HG03045 (cell line): Measurements from ENCODE around the gene SPG7.
"Not testable (repeated sequence)": the region's sequence is repeated elsewhere in the genome, so short reads cannot be mapped to it uniquely, and the experiment has no call there.

Source experiments
- ATAC-seq: cut with Tn5 transposase; IDR thresholded peaks from one replicate; pipeline ENCODE4 v1.9.1; 2021; ENCODE audit warnings: mild to moderate bottlenecking, moderate library complexity; ENCODE audit not compliant: unreplicated experiment

Gene SPG7

DNA sequence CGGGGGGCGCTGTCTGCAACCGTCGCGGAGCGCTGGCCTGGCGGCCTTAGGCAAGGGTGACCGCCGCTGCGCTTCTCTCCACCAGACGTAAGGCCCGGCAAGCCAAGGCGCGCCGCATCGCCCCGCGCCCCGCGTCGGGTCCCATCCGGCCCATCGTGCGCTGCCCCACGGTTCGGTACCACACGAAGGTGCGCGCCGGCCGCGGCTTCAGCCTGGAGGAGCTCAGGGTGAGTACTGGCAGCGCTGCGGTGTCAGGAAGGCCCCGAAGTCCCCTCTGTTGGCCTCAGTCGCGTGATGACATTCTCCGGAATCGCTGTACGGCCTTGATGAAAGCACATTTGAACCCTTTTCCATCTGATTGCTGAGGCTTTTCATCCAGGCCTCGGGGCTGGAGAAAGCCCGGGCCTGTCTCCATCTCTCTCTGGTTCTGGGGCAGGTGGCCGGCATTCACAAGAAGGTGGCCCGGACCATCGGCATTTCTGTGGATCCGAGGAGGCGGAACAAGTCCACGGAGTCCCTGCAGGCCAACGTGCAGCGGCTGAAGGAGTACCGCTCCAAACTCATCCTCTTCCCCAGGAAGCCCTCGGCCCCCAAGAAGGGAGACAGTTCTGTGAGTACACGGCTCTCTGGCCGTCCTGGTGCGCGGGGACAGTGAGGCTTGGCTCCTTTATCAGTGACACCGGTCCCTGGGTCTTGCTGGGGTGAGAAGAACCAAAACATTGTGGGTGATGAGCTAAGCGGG is 53.1 kb downstream of the SPG7 start:
- ATAC-seq: peak; percentile 8

DNA sequence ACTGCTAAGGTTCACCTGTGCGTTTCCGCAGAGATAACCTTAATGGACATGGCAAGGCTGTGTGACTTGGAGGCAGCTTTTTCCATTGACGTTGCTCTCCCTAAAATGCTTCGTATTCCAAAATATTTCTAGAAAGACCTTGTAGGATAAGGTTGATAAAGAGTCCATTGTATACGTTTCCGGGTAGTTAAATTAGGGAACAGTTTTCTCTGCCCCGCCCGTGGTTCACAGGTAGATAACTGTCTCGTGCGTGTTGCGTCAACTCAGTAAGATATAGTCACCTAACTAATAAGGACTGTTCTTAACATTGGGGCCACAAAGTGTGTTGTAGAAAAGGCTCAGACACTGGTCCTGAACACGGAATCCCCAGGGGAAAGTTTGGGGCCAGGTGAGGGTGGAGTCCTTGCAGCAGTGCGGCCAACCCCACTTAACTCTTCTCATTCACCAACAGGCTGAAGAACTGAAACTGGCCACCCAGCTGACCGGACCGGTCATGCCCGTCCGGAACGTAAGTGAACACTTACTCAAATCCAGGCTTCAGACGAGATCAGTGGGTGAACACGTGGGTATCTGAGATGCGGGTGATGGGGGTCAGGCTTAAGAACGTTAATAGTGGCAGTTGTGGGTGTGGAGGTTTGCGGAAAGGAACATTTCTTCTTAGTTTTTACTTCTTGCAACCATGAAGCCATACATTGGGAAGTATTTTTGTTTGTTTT is 53.8 kb downstream of the SPG7 start:
- ATAC-seq: no peak

DNA sequence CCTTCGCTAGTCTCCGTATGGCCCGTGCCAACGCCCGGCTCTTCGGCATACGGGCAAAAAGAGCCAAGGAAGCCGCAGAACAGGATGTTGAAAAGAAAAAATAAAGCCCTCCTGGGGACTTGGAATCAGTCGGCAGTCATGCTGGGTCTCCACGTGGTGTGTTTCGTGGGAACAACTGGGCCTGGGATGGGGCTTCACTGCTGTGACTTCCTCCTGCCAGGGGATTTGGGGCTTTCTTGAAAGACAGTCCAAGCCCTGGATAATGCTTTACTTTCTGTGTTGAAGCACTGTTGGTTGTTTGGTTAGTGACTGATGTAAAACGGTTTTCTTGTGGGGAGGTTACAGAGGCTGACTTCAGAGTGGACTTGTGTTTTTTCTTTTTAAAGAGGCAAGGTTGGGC is 54.7 kb downstream of the SPG7 start:
- ATAC-seq: no peak

DNA sequence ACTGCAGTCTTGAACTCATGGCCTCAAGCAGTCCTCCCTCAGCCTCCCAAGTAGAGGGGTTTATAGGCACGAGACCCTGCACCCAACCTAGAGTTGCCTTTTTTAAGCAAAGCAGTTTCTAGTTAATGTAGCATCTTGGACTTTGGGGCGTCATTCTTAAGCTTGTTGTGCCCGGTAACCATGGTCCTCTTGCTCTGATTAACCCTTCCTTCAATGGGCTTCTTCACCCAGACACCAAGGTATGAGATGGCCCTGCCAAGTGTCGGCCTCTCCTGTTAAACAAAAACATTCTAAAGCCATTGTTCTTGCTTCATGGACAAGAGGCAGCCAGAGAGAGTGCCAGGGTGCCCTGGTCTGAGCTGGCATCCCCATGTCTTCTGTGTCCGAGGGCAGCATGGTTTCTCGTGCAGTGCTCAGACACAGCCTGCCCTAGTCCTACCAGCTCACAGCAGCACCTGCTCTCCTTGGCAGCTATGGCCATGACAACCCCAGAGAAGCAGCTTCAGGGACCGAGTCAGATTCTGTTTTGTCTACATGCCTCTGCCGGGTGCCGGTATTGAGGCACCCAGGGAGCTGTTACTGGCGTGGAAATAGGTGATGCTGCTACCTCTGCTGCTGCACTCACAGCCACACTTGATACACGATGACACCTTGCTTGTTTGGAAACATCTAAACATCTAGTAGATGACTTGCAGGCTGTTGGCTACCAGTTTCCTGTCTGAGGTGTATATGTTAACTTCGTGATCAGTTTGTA is 55.6 kb downstream of the SPG7 start:
- no peak for ATAC-seq

DNA sequence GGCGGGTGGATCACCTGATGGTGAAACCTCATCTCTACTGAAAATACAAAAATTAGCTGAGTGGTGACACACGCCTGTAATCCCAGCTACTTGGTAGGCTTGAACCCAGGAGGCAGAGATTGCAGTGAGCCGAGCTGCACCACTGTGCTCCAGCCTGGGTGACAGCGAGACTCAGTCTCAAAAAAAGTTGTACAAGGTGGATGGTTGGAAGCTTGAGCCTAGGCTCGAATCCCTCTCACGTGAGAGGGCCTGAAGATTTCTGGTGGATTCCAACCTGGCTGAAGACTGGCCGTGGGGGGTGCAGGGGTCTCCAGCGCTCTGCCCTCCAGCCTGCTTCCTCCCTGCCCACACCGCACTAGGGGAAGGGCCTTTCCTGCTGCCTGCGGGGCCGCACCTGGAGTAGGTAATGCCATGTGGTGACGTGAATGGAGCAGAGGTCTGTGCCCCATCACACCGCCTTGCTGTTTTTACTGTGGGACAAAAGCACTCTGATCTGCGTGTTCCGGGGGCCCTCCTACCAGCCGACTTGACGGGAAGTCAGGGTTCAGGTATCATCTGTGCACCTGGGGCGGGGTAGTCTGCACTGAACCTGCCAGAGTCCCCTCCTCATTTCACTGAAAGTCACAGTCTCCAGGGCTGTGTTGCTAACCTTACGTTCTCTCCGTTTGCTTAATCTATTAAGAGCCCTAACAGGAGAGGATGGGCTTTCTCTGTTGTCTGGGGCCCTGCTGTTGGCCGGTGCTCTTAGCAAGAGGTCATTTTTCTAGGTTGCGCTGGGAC is 56.5 kb downstream of the SPG7 start:
- no peak for ATAC-seq

DNA sequence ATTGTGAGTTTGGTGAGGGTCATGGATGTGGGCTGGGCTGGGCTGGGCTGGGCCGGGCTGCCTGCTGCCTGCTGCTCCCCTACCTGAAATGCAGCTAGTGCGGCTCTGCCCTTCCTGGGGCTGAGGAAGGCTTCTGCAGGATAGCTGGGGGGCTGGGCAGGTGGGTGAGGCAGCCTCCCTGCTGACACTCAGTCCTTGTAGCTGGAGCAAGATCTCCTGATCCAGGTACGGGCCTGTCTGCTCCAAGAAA is 57.0 kb downstream of the SPG7 start:
- ATAC-seq: no peak

DNA sequence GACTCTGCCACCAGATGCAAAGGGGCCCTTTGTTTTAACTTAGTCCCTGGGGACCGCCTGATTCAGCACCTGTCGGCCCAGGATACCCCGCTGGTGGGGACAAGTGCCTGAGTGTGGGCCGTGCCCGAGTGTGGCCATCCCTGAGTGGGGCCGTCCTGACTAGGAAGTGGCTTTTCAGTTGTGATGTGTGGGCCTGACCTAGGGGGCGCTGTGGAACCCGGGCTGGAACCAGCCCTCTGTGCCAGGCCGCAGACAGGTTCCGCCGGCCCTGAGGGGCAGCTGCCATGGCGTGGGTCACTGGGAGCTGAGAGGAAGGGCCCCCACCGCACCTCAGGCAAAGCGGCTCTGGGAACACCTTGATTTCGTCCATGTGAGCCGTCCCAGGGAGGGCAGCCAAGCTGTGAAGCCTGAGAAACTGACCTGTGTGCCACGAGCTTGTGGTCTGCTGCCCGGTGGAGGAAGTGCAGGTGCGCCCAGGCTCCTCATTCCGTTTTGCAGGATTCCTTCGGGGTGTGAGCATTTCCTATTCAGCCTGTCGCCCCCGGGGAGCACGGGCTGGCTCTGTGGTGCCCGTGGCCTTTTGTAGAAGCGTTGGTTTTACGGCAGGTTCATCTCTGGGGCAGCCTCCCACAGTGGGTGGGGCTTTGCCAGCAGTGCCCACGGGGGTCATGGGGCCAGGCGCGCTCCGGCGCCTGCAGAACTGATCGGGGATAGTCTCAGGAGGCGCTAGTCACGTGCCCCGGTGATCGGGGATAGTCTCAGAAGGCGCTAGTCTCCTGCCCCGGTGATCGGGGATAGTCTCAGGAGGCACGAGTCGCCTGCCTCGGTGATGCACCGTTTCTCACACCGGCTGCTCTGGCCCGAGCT is 57.5 kb downstream of the SPG7 start:
- ATAC-seq: no peak

DNA sequence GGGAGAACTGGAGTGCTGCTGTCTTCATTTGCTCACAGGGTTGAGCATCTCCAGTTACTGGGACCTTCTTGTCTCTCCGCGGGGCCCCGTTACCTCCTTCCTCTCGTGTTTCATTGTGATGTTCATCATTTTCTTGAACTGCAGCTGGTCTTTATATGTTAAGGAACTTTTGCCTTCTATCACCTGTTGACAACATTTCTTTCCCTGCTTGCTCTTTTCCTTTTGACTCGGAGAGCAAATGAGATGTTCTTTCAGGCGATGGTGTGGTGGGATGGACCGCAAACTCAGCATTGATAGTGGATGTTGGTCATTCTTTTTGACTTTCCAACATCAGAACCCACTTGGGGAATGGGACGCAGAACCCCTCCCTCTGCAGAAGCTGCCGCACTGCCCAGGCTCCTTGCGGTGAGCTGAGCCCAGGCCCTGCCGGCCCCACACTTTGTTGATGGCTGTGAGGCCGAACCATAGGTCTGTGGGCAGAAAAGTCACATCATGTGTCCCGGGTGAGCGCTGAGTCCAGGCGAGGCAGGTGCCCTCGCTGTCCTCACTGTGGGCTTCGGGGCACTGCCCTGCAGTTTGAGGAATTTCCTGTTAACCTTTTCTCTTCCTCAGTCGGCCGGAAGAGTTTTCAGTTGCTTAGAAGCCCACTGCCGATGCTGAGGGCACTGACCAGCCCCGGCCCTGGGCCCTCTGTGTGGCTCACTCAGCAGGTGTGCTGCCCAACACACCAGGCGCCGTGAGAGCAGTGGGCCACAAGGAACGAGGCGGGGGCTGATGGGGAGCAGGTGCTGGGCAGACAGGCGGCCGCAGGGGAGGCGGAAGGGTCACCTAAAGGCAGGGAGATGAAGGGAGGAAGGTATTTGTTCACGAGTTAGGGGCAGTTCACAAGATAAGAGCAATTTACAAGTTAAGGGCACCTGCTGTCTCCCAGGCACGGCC is 59.7 kb downstream of the SPG7 start:
- ATAC-seq: no peak

DNA sequence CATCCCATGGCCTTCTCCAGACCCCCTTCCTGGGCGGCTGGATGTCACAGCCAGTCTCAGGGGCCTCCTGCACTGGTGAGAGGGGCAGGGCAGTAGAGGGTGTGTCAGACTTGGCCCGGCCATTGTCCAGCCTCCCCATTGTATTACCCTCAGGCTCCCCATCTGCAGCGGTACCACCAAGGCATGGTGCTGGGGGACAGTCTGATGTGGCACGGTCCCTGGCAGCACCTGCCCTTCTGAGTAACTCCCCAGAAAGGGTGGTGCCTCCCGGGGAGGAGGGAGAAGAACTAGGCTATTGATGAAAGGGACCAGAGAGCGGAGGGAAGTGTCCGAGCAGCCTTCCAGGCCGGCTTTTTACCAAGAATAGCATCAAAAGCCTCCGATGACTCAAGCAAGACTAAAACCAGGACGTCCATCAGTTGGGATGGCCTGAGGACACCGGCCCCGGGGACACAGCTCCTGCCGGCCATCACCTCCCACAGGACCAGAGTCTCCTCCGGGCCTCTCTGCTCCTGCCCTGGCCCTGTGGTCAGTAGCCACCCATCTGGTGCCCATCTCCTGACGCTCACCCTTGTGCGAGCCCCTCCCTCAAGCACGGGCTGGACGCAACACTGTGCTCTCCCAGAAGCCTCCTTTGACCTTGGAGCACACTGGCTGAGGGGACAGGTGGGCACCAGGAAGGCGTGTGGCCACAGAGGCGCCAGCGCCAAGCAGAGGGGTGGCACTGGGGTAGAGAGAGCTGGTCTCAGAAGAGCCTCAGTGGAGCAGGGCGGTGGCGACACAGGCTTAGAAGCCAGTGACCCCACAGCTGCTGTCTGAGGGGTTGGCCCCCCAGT is 61.5 kb downstream of the SPG7 start:
- ATAC-seq: no peak

DNA sequence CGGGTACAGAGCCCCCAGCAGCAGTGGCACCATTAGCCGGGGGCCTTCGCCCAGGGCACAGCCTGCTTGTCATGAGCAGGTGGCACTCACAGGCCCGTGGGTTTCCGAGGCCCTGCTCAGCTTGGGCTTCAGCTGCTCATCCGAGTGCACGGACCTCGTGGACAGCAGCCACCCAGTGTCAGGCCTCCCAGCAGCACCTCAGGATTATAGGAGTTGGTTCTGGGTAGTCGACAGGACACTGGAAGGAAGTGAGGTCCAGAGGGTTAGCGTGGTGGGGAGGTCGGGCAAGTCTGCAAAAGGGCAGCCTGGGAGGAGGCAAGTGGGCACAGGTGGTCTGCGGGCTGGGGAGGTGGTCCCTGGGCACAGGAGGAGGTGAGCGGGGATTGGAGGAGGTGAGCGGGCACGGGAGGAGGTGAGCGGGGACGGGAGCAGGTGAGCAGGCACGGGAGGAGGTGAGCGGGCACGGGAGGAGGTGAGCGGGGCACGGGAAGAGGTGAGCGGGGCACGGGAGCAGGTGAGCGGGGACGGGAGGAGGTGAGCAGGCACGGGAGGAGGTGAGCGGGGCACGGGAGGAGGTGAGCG is 62.2 kb downstream of the SPG7 start:
- no peak for ATAC-seq

DNA sequence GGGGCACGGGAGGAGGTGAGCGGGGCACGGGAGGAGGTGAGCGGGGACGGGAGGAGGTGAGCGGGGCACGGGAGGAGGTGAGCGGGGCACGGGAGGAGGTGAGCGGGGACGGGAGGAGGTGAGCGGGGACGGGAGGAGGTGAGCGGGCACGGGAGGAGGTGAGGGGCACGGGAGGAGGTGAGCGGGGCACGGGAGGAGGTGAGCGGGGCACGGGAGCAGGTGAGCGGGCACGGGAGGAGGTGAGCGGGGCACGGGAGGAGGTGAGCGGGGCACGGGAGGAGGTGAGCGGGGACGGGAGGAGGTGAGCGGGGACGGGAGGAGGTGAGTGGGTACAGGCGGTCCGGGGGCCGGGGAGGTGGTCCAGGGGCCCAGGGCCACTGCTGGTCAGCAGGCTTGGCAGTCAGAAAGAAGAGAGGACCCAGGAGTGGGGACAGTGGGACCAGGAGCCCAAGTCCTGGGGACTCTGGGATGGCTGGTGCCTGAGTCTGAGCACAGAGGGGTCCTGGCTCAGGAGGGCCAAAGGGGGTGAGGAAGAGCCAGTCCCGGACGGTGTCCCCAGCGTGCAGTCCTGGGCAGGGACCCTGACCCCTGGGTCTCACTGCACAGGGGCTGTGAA is 62.9 kb downstream of the SPG7 start:
- not testable (repeated sequence) for ATAC-seq

DNA sequence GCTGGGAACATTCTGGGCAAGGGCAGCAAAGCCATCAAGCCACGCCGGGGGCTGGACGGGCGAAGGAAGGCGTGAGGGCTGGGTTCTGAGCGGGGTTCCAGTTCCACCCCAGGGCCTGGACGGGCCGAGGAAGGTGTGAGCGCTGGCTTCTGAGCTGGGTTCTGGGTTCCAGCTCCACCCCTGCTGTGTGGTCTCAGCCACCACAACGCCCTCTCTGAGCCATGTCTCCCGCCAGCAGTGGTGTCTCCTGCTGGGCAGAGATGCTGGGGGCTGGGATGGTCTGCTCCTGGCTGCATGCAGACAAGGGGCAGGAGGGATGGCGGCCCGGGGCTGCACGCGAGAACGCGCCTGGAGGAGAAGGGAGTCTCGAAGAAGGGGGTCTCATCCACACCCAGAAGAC is 63.4 kb downstream of the SPG7 start:
- ATAC-seq: no peak

DNA sequence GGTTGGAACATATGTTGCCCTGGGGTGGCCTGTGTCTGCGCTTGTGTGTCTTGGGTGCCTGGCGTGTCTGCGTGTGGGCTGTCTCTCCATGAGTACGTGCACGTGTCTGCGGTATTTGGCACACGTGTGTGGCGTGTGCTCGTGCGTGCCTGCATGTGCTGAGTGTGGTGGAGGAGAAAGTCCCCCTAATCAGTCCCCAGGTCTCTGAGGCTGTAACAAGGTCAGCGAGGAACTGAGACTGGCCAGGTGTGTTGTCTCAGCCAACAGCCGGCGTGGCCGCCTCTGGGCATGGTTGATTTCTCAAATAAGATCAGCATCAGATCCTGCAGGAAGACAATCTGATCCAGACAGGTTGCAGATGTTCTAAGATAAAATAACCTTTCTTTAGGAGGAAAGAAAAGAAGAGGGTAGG is 63.9 kb downstream of the SPG7 start:
- ATAC-seq: no peak

DNA sequence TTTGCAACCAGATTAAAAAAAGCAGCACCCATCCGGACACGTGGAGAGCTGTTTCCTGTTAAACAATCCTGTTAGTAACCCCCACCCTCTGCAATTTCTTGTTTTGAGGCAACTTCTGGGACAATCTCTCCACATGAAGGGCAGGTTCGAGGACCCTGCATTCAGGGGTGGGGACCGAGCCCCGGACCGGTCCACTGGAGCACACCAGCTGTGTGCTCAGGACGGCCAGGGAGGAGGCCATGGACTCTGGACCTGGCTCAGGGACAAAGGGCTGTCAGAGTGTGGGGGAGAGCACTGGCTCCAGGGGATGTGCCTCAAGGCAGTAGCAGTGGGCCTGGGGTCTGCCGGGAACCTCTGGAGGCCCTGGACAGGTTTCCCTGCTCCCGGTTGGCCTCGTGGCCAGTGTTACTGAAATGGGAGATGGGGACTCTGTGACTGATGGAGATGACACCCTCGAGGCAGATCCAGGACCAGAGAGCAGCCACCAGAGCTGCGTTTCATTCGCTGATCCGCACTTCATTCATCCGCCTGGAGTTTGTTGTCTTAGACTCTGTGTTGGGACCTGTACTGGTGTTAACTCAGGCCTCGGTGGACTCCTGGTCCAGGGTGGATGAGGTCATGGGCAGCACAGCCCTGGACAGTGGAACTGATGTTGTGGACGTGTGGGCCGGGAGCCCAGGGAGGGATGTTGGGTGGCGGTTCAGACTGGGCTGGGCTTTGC is 64.4 kb downstream of the SPG7 start:
- ATAC-seq: no peak

DNA sequence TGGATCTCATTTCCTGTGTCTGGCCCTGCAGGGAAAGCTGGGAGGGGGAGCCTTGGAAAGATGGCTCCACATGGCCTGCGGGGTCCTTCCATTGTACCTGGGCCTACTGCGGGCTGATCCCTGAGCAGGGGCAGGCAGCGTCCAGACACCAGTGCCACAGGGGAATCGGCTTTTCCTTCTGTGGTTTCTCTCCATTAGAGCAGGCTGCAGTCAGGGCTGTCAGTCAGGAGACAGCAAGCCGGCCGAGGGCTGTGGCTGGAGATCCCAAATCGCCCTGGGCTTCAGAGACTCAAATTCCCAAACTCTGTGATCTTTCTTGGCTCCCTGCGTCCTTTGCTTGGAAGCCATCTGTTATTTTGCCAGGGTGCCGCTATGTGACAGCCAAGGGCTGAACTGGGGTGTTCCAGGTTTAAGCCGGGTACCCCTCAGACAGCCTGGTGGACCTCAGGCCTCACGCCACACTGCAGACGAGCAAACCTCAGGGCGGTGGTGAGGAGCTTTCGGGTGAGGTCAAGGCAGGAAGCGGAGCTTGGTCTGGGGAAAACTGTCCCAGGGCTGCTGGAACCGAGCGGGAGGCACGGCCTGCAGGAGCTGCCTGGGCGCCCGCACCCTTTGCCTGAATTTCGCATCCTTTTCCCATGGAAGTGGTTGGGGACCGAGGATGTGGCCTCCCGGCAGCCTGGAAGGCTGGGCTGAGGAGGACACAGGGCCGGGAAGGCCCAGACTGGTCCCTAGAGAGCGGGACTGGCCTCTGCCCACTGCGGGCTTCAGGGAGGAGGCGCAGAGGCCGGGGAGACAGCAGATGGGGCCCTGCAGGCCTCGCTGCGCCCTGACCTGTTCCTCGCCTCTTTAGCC is 65.8 kb downstream of the SPG7 start:
- no peak for ATAC-seq

DNA sequence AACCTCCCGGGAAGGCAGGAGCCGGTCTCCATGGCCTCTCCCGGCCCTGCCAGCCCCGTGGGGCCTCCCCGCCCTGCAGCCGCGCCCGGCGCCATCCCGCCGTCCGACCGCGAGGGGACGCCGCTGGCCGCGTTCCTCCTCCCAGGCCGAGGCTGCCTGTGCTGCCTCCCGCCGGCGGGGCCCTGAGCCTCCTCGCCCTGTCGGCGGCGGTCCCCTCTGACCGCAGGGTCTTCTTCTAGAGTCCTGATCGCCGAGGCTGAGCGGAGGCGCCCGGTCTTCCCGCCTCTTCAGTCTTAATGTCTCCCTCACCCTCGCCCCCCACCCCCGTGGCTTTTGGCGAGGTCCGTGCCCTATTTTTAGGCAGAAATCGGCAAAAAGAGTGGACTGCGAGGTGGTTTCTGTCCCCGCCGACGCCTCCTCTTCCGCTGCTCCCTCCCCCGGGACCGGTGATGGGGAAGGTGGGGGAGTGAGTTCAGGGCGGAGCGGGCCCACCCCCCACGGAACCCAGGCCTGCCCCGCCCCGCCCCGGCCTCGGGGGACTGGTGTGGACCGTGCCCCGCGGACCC is 66.6 kb downstream of the SPG7 start:
- ATAC-seq: no peak
